OCI-LY3 (cell line): ENCODE measurements around the gene MTHFSD.

Source experiments
- CTCF ChIP-seq: fragments of 200-600, 300-600 bp; sonication (generic); IDR thresholded peaks from 2 replicates; pipeline ENCODE4 v1.5.1; 2014; ENCODE audit warnings: antibody characterized with exemption, low read length, low read depth
- EZH2phosphoT487 ChIP-seq: fragments of 200-600 bp; shearing (Covaris generic); IDR thresholded peaks from 2 replicates; pipeline ENCODE4 v1.6.1; 2018; ENCODE audit warnings: antibody characterized with exemption, mixed run types, low read depth

DNA sequence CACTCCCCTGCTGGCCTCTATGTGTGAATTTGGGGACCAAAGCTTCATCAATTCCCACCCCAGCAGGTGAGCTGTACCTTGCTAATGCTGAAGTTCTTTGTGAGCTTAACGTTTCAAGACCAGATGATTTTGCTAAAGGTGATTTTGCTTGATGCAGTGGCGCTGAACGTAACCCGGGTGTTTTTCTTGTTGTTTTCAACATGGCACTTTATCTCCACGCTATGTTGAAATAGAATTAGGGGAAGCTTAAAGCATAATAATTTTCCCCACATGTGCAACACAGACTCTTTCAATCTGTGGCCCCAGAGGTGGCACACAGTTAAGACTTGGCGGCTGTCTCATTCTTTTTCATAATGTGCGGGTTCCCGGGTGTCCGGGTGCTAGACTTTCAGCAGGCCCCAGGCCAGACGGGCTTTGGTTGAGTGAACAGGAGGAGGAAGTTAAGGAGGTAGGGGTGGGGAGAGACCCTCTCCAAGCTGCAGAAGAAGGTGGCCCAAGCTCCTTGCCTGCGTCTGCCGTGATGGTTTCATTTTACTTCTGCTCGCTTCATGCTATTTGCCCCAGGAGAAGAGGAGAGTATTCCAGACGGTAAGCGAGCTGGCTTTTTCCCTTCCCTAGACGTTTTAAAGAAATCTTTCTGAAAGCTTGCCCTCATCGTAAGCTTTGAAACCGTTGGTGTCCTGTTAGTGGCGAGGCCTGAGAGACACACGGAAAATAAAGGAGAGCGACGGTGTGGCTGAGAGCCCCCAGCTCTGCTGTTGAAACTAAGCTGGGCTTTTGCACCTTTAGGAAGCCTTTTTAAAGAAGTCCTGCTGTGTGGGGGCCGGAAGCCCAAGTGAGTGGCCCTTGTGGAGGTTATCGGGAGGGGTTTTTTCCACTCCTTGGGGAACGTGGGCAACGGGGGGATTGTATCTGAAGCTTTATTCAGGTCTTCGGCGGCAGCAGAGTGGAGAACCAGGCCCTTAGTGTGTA, 15.8 kb upstream of the MTHFSD start:
- no peak for TF ChIP-seq CTCF
- no peak for TF ChIP-seq EZH2phosphoT487
